Ectodermal cell (in vitro differentiated cells): ENCODE results near the gene TRIM65. TPM values are rescaled to one million over a fixed set of nuclear protein-coding genes. Genes with fewer than 3 reads are reported as not detected.

Experiments
- H3K27ac ChIP-seq: 2 replicates; pipeline ENCODE4 v1.7.0; 2013; ENCODE audit warnings: mild to moderate bottlenecking, low read depth, low read length; ENCODE audit not compliant: insufficient read depth, poor library complexity, severe bottlenecking
- H3K27me3 ChIP-seq: 2 replicates; pipeline ENCODE4 v1.7.0; 2013; ENCODE audit warnings: mild to moderate bottlenecking, low read length; ENCODE audit not compliant: insufficient read depth, control insufficient read depth, poor library complexity, severe bottlenecking
- H3K36me3 ChIP-seq: one replicate; pipeline ENCODE4 v1.7.0; 2013; ENCODE audit warnings: low read length; ENCODE audit not compliant: control insufficient read depth, insufficient read depth
- H3K4me1 ChIP-seq: one replicate; pipeline ENCODE4 v1.7.0; 2013; ENCODE audit warnings: low read length; ENCODE audit not compliant: control insufficient read depth, insufficient read depth
- H3K4me3 ChIP-seq: 2 replicates; pipeline ENCODE4 v1.7.0; 2013; ENCODE audit warnings: low read depth, low read length, control low read depth; ENCODE audit not compliant: insufficient read depth
- H3K9me3 ChIP-seq: 2 replicates; pipeline ENCODE4 v1.7.0; 2013; ENCODE audit warnings: mild to moderate bottlenecking, low read length, moderate library complexity; ENCODE audit not compliant: control insufficient read depth
- WGBS, 2 experiments: methylation state at CpG; one replicate each; pipeline ENCODE4 v1.1.7; 2013; ENCODE audit warnings: missing lambda C conversion rate in 2 of 2; 5-methylcytosine and 5-hydroxymethylcytosine counted together
- polyA plus RNA-seq, 4 experiments: library from polyadenylated mRNA; stranded (reverse); fragments of 50-300 nt; gene quantifications; one replicate each; pipeline ENCODE4 v1.2.3, GENCODE V29; 2013

TRIM65 gene
- polyA plus RNA-seq (2013, experiment 1 of 4): 38.2 TPM
- 31.7 TPM for polyA plus RNA-seq (2013, experiment 2 of 4)
- polyA plus RNA-seq (2013, experiment 3 of 4): 26.9 TPM
- polyA plus RNA-seq (2013, experiment 4 of 4): 28.7 TPM

GRCh38 chr17:75896415-75897159, at the start of gene TRIM65:
TSS of gene TRIM65 (minus strand) at chr17:75896951. CDS start at chr17:75896937, 14 bp downstream.
- Histone ChIP-seq H3K27me3 (no peaks in the 10 kb centered on the region), H3K4me3 (peak within 1 kb of the TSS; percentile 78), H3K9me3 (no peaks in the 10 kb centered on the region), H3K4me1 (peaks cover 32% of the 10 kb centered on the region), H3K36me3 (peaks cover 18% of the 10 kb centered on the region), H3K27ac (peak within 1 kb of the TSS; percentile 60)
- 0% methylated on average over 102 of the region's 102 CpGs for WGBS, 2 experiments

GRCh38 chr17:75945211-75945610, 48.5 kb upstream of the TRIM65 start:
- H3K36me3 ChIP-seq: peaks cover 10% of the 10 kb centered on the region
- no peaks in the 10 kb centered on the region for H3K27me3 ChIP-seq
- no peaks in the 10 kb centered on the region for H3K9me3 ChIP-seq
- H3K27ac ChIP-seq: no peak overlapping the region
- H3K4me3 ChIP-seq: no peak overlapping the region
- 89 to 100% methylated on average over 1 to 2 of the region's 2 CpGs for WGBS, 2 experiments
- no peaks in the 10 kb centered on the region for H3K4me1 ChIP-seq

GRCh38 chr17:75943491-75943890, 46.7 kb upstream of the TRIM65 start:
- Histone ChIP-seq H3K36me3 (peaks cover 5% of the 10 kb centered on the region), H3K4me3 (no peak overlapping the region), H3K27ac (no peak overlapping the region), H3K9me3 (no peaks in the 10 kb centered on the region), H3K27me3 (no peaks in the 10 kb centered on the region), H3K4me1 (no peaks in the 10 kb centered on the region)
- WGBS, 2 experiments: 94 to 100% methylated on average over 1 of the region's 1 CpG

GRCh38 chr17:75942473-75942872, 45.7 kb upstream of the TRIM65 start:
- Histone ChIP-seq H3K27ac (no peak overlapping the region), H3K36me3 (no peaks in the 10 kb centered on the region), H3K9me3 (no peaks in the 10 kb centered on the region), H3K27me3 (no peaks in the 10 kb centered on the region), H3K4me3 (no peak overlapping the region), H3K4me1 (no peaks in the 10 kb centered on the region)
- 88 to 98% methylated on average over 4 of the region's 4 CpGs for WGBS, 2 experiments

- Histone ChIP-seq H3K27ac (peak overlapping the region; percentile 33), H3K36me3 (no peaks in the 10 kb centered on the region), H3K27me3 (no peaks in the 10 kb centered on the region), H3K4me1 (no peaks in the 10 kb centered on the region), H3K9me3 (no peaks in the 10 kb centered on the region), H3K4me3 (peak overlapping the region; percentile 20)
- 68 to 83% methylated on average over 6 of the region's 6 CpGs for WGBS, 2 experiments
Observed at GRCh38 chr17:75941442-75941819, 44.7 kb upstream of the TRIM65 start.

- Histone ChIP-seq H3K4me1 (no peaks in the 10 kb centered on the region), H3K4me3 (peak within 1 kb of the TSS; percentile 90), H3K27ac (peak within 1 kb of the TSS; percentile 33), H3K27me3 (no peaks in the 10 kb centered on the region), H3K9me3 (no peaks in the 10 kb centered on the region), H3K36me3 (no peaks in the 10 kb centered on the region)
- WGBS, 2 experiments: 0 to 1% methylated on average over 63 of the region's 63 CpGs
Observed at GRCh38 chr17:75940727-75941441, 44.1 kb upstream of the TRIM65 start, which contains the start of gene FBF1. TSS of gene FBF1 (minus strand) at chr17:75941042. CDS start at chr17:75938149, 2,893 bp downstream.

- WGBS, 2 experiments: 91% methylated on average over 13 of the region's 13 CpGs
- Histone ChIP-seq H3K27ac (no peak overlapping the region), H3K4me3 (no peak overlapping the region), H3K9me3 (no peaks in the 10 kb centered on the region), H3K4me1 (no peaks in the 10 kb centered on the region), H3K36me3 (no peaks in the 10 kb centered on the region), H3K27me3 (no peaks in the 10 kb centered on the region)
Observed at GRCh38 chr17:75937652-75938051, 40.9 kb upstream of the TRIM65 start.

- no peak overlapping the region for H3K4me3 ChIP-seq
- H3K9me3 ChIP-seq: no peaks in the 10 kb centered on the region
- no peaks in the 10 kb centered on the region for H3K27me3 ChIP-seq
- H3K36me3 ChIP-seq: peaks cover 4% of the 10 kb centered on the region
- 96 to 98% methylated on average over 4 of the region's 4 CpGs for WGBS, 2 experiments
- no peak overlapping the region for H3K27ac ChIP-seq
- H3K4me1 ChIP-seq: no peaks in the 10 kb centered on the region
Observed at GRCh38 chr17:75933808-75934207, 37.1 kb upstream of the TRIM65 start.

- H3K27me3 ChIP-seq: no peaks in the 10 kb centered on the region
- H3K27ac ChIP-seq: no peak overlapping the region
- H3K9me3 ChIP-seq: no peaks in the 10 kb centered on the region
- peaks cover 4% of the 10 kb centered on the region for H3K36me3 ChIP-seq
- no peaks in the 10 kb centered on the region for H3K4me1 ChIP-seq
- H3K4me3 ChIP-seq: no peak overlapping the region
- 92 to 94% methylated on average over 5 of the region's 5 CpGs for WGBS, 2 experiments
Observed at GRCh38 chr17:75932852-75933251, 36.1 kb upstream of the TRIM65 start.

GRCh38 chr17:75931062-75931461, 34.3 kb upstream of the TRIM65 start:
- 89 to 91% methylated on average over 4 of the region's 4 CpGs for WGBS, 2 experiments

More at GRCh38 chr17:75931062-75931461, 34.3 kb upstream of the TRIM65 start:
- H3K9me3 ChIP-seq: no peaks in the 10 kb centered on the region
- peaks cover 4% of the 10 kb centered on the region for H3K36me3 ChIP-seq
- no peak overlapping the region for H3K4me3 ChIP-seq
- H3K27me3 ChIP-seq: no peaks in the 10 kb centered on the region
- no peaks in the 10 kb centered on the region for H3K4me1 ChIP-seq
- H3K27ac ChIP-seq: no peak overlapping the region
